ENCODE data around the gene P3H2.

GRCh38 chr3:190165253-190165652 lies 44.6 kb upstream of the P3H2 start:
- no peak for TF ChIP-seq CTCF (conservative IDR thresholded peaks at IDR 0.05 in 1 of 2, IDR thresholded peaks at IDR 0.05 in 1 of 2; ENCODE audit: low read depth in 1 of 2, low read length in 2 of 2)
- no peak for TF ChIP-seq EZH2 (IDR thresholded peaks at IDR 0.05; ENCODE audit: low read length, missing control alignments)
